HCT116 (cell line): ENCODE data around the gene UBE2E2. TPM values are rescaled to one million over a fixed set of nuclear protein-coding genes. Genes with fewer than 3 reads are reported as not detected.

Experiments
- ATAC-seq: fragments of 200-7000 bp; cut with Tn5 transposase; 2 replicates; pipeline ENCODE4 v1.9.1; 2020; ENCODE audit warnings: mild to moderate bottlenecking, moderate library complexity
- BruUV-seq: library from RNA; stranded (reverse); fragments of 400-500 nt; replicated peaks from 2 replicates; lab custom pipeline; 2021; lab: Mats Ljungman, UMichigan
- CTCF ChIA-PET: fragments of 300-600 bp; sonication (Branson Sonifier 250); formaldehyde crosslinking; loops from one replicate; lab custom pipeline; 2021; ENCODE audit warnings: antibody characterized with exemption; lab: Charles Lee
- POLR2A ChIA-PET: fragments of 300-600, 350-600 bp; sonication (Branson Sonifier 250); formaldehyde crosslinking; loops from one replicate; lab custom pipeline; 2021; ENCODE audit warnings: antibody characterized with exemption; lab: Charles Lee
- RAD21 ChIA-PET, 2 experiments: fragments of 300-600 bp; sonication (Branson Sonifier 250); formaldehyde crosslinking; loops; one replicate each; lab custom pipeline; 2023; ENCODE audit warnings: low total read pairs in 2 of 2; ENCODE audit not compliant: uncharacterized antibody in 2 of 2, unreplicated experiment in 2 of 2, low non-redundant PET in 1 of 2; lab: Charles Lee
- DNase-seq: peaks from one replicate; pipeline ENCODE4 v3.0.0-alpha.2; 2010; ENCODE audit warnings: low read depth, low spot score
- H2AFZ ChIP-seq: fragments of 200-600 bp; shearing (Covaris generic), sonication (generic); 2 replicates; pipeline ENCODE4 v1.6.1; 2017; ENCODE audit warnings: low read depth, mixed run types, mixed read lengths, antibody characterized with exemption, low read length; ENCODE audit not compliant: poor library complexity, severe bottlenecking
- H3K27ac ChIP-seq: 2 replicates; pipeline ENCODE4 v1.5.1; 2012; ENCODE audit warnings: low read depth, low read length
- H3K27me3 ChIP-seq: fragments of 200-600 bp; sonication (generic); 2 replicates; pipeline ENCODE4 v1.6.1; 2016; ENCODE audit warnings: mixed run types, low read length, mixed read lengths; ENCODE audit not compliant: insufficient read depth
- H3K36me3 ChIP-seq, 2 experiments: fragments of 200-500 bp in 1 of 2; fragments of 200-600 bp in 1 of 2; sonication (Bioruptor generic) in 1 of 2; sonication (generic) in 1 of 2; 2 replicates each; pipeline versions ENCODE4 v1.5.1 to v1.6.1; 2014 to 2016; ENCODE audit warnings: low read length in 2 of 2, inconsistent platforms in 1 of 2, mixed read lengths in 1 of 2, mixed run types in 1 of 2; ENCODE audit not compliant: insufficient read depth in 2 of 2, control insufficient read depth in 1 of 2
- H3K4me1 ChIP-seq, 2 experiments: fragments of 200-600 bp in 1 of 2; sonication (generic) in 1 of 2; 2 replicates each; pipeline versions ENCODE4 v1.5.1 to v1.6.1; 2012 to 2017; ENCODE audit warnings: low read length in 2 of 2, inconsistent platforms in 1 of 2, mild to moderate bottlenecking in 1 of 2, mixed read lengths in 1 of 2, mixed run types in 1 of 2, moderate library complexity in 1 of 2; ENCODE audit not compliant: insufficient read depth in 2 of 2, control insufficient read depth in 1 of 2
- H3K4me2 ChIP-seq: fragments of 200-600 bp; sonication (generic); 2 replicates; pipeline ENCODE4 v1.6.1; 2017; ENCODE audit warnings: mixed run types, low read length, mixed read lengths
- H3K4me3 ChIP-seq, 2 experiments: fragments of 200-600 bp in 1 of 2; sonication (generic) in 1 of 2; replicated peaks in 1 of 2; 2 replicates each; pipeline ENCODE4 v1.5.1; 2011 to 2016; ENCODE audit warnings: low read length in 2 of 2, control low read depth in 1 of 2, low read depth in 1 of 2, mild to moderate bottlenecking in 1 of 2, mixed read lengths in 1 of 2, mixed run types in 1 of 2
- H3K79me2 ChIP-seq: fragments of 200-600 bp; sonication (generic); 2 replicates; pipeline ENCODE4 v1.6.1; 2017; ENCODE audit warnings: mild to moderate bottlenecking, mixed run types, low read length, moderate library complexity, mixed read lengths; ENCODE audit not compliant: insufficient read depth
- H3K9ac ChIP-seq: fragments of 200-600 bp; sonication (generic); 2 replicates; pipeline ENCODE4 v1.6.1; 2016; ENCODE audit warnings: low read length, mixed read lengths
- H3K9me2 ChIP-seq: fragments of 200-600 bp; sonication (generic), shearing (Covaris generic); 2 replicates; pipeline ENCODE4 v1.6.1; 2017; ENCODE audit warnings: mixed run types, mild to moderate bottlenecking, moderate library complexity; ENCODE audit not compliant: insufficient read depth
- H3K9me3 ChIP-seq, 2 experiments: fragments of 200-500 bp in 1 of 2; fragments of 200-600 bp in 1 of 2; sonication (Bioruptor generic) in 1 of 2; sonication (generic) in 1 of 2; 2 replicates each; pipeline ENCODE4 v1.6.1; 2014 to 2017; ENCODE audit warnings: low read length in 2 of 2, mixed read lengths in 2 of 2, inconsistent platforms in 1 of 2, low read depth in 1 of 2, mild to moderate bottlenecking in 1 of 2, mixed run types in 1 of 2, moderate library complexity in 1 of 2; ENCODE audit not compliant: control insufficient read depth in 1 of 2, insufficient read depth in 1 of 2
- H4K20me1 ChIP-seq: fragments of 200-600 bp; sonication (generic), shearing (Covaris generic); 2 replicates; pipeline ENCODE4 v1.6.1; 2017; ENCODE audit warnings: mixed run types, mild to moderate bottlenecking, moderate library complexity; ENCODE audit not compliant: insufficient read depth
- CBX3 ChIP-seq: IDR thresholded peaks from 2 replicates; pipeline ENCODE4 v1.6.1; 2012; ENCODE audit warnings: low read depth
- CEBPB ChIP-seq: IDR thresholded peaks from 2 replicates; pipeline ENCODE4 v1.6.1; 2012; ENCODE audit warnings: low read depth
- EGR1 ChIP-seq: IDR thresholded peaks from 2 replicates; pipeline ENCODE4 v1.6.1; 2012; ENCODE audit warnings: low read depth
- ELF1 ChIP-seq: IDR thresholded peaks from 2 replicates; pipeline ENCODE4 v1.6.1; 2012; ENCODE audit warnings: low read depth, borderline replicate concordance
- EZH2 ChIP-seq: fragments of 200-600 bp; sonication (generic); IDR thresholded peaks from 2 replicates; pipeline ENCODE4 v1.6.1; 2017; ENCODE audit warnings: antibody characterized with exemption, mixed run types
- EZH2phosphoT487 ChIP-seq: fragments of 200-600 bp; IDR thresholded peaks from 2 replicates; pipeline ENCODE4 v1.6.1; 2018; ENCODE audit warnings: antibody characterized with exemption, borderline replicate concordance
- POLR2A ChIP-seq: IDR thresholded peaks from 2 replicates; pipeline ENCODE4 v1.7.0; 2011; ENCODE audit warnings: borderline replicate concordance; ENCODE audit not compliant: insufficient read depth, insufficient read length; ENCODE audit errors: extremely low read depth
- RAD21 ChIP-seq: IDR thresholded peaks from 2 replicates; pipeline ENCODE4 v1.6.1; 2012; ENCODE audit warnings: low read depth, mild to moderate bottlenecking
- SIN3A ChIP-seq: IDR thresholded peaks from 2 replicates; pipeline ENCODE4 v1.6.1; 2012; ENCODE audit warnings: low read depth
- SP1 ChIP-seq: IDR thresholded peaks from 2 replicates; pipeline ENCODE4 v1.6.1; 2012; ENCODE audit warnings: low read depth
- ZFX ChIP-seq: fragments of 450-650 bp; IDR thresholded peaks from 2 replicates; pipeline ENCODE4 v1.6.1; 2017
- ZNF274 ChIP-seq: fragments of 200-500 bp; sonication (Bioruptor generic); IDR thresholded peaks from 2 replicates; pipeline ENCODE4 v1.6.1; 2014; ENCODE audit warnings: mild to moderate bottlenecking, low read depth, low read length, inconsistent platforms
- intact Hi-C: fragments of 100-400 bp; cut with micrococcal nuclease; formaldehyde crosslinking; loops from 2 replicates; pipeline ENCODE4 v1.10.0; 2022
- total RNA-seq: library from RNA; stranded (reverse); gene quantifications from one replicate; pipeline ENCODE4 v1.2.1, GENCODE V29; 2021; ENCODE audit not compliant: unreplicated experiment
- TF ChIP-seq, protein P1 (sequence below): IDR thresholded peaks from 2 replicates; pipeline ENCODE4 v1.6.1; 2012
- TF ChIP-seq, protein P2 (sequence below): IDR thresholded peaks from 2 replicates; pipeline ENCODE4 v1.6.1; 2012
- TF ChIP-seq, protein P3 (sequence below), 3 experiments: fragments of 200-600 bp in 1 of 3; sonication (generic) in 1 of 3; IDR thresholded peaks in 2 of 3; conservative IDR thresholded peaks in 1 of 3; 2 replicates each; pipeline ENCODE4 v1.5.1; 2012 to 2017; ENCODE audit warnings: low read depth in 2 of 3, low read length in 2 of 3, antibody characterized with exemption in 1 of 3, borderline replicate concordance in 1 of 3, control low read depth in 1 of 3, mild to moderate bottlenecking in 1 of 3, mixed read lengths in 1 of 3, mixed run types in 1 of 3, moderate library complexity in 1 of 3; ENCODE audit not compliant: insufficient read depth in 1 of 3
- TF ChIP-seq, protein P4 (sequence below): IDR thresholded peaks from 2 replicates; pipeline ENCODE4 v1.6.1; 2012; ENCODE audit warnings: low read depth
- TF ChIP-seq, protein P5 (sequence below): IDR thresholded peaks from 2 replicates; pipeline ENCODE4 v1.6.1; 2011; ENCODE audit warnings: mild to moderate bottlenecking, low read length, moderate library complexity; ENCODE audit not compliant: insufficient replicate concordance; ENCODE audit errors: extremely low read depth

UBE2E2 gene
- total RNA-seq, 1 experiment from 2014 or later, result 21.4 TPM

DNA sequence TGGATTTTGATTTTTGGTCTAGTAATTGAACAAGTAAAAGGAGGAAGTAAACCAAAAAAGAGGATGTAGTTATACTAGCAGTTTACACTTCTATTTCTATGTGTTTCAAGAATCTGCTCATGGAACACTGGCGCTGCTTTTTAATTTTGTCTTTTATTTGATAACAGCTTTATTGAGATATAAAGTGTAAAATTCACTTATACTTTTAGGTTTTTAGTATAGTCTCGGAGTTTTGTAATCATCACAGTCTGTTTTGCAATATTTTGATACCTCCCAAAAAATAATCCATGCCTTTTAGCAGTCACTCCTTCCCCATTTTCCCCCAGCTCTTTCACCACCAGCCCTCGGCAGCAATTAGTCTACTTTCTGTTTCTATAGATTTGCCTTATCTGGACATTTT lies 18.0 kb downstream of the UBE2E2 start:
- Histone ChIP-seq H3K27ac (no peak overlapping the region), H3K4me1 (no peaks in the 10 kb centered on the region), H3K36me3 (no peaks in the 10 kb centered on the region), H3K4me3 (no peak overlapping the region), H3K27me3 (peaks cover 7% of the 10 kb centered on the region; the same call in 1 of the 2 replicates), H3K4me2 (no peak overlapping the region), H3K9ac (no peak overlapping the region), H3K9me3 (no peaks in the 10 kb centered on the region), H2AFZ (no peak overlapping the region), H4K20me1 (0 out of 2 replicates have a peak, but pooled peaks cover 3% of the 10 kb centered on the region), H3K9me2 (no peaks in the 10 kb centered on the region), H3K79me2 (peaks cover 17% of the 10 kb centered on the region)
- ChIA-PET CTCF (no interaction called here), POLR2A (no interaction called here), RAD21 (no interaction called here)
- TF ChIP-seq EZH2phosphoT487 (no peak), RAD21 (no peak), ZFX (no peak), CEBPB (no peak), CBX3 (no peak), SIN3A (no peak), SP1 (no peak), ELF1 (no peak), POLR2A (no peak), EZH2 (no peak), ZNF274 (no peak), EGR1 (no peak)
- TF ChIP-seq, protein P1, sequence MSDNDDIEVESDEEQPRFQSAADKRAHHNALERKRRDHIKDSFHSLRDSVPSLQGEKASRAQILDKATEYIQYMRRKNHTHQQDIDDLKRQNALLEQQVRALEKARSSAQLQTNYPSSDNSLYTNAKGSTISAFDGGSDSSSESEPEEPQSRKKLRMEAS, result no peak
- TF ChIP-seq, protein P2, sequence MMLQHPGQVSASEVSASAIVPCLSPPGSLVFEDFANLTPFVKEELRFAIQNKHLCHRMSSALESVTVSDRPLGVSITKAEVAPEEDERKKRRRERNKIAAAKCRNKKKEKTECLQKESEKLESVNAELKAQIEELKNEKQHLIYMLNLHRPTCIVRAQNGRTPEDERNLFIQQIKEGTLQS, result no peak
- TF ChIP-seq, protein P3, sequence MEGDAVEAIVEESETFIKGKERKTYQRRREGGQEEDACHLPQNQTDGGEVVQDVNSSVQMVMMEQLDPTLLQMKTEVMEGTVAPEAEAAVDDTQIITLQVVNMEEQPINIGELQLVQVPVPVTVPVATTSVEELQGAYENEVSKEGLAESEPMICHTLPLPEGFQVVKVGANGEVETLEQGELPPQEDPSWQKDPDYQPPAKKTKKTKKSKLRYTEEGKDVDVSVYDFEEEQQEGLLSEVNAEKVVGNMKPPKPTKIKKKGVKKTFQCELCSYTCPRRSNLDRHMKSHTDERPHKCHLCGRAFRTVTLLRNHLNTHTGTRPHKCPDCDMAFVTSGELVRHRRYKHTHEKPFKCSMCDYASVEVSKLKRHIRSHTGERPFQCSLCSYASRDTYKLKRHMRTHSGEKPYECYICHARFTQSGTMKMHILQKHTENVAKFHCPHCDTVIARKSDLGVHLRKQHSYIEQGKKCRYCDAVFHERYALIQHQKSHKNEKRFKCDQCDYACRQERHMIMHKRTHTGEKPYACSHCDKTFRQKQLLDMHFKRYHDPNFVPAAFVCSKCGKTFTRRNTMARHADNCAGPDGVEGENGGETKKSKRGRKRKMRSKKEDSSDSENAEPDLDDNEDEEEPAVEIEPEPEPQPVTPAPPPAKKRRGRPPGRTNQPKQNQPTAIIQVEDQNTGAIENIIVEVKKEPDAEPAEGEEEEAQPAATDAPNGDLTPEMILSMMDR (IDR thresholded peaks at IDR 0.05 in 2 of 3, conservative IDR thresholded peaks at IDR 0.05 in 1 of 3; ENCODE audit: borderline replicate concordance in 1 of 3, insufficient read depth in 1 of 3, low read depth in 2 of 3, low read length in 2 of 3), result no peak
- TF ChIP-seq, protein P4, sequence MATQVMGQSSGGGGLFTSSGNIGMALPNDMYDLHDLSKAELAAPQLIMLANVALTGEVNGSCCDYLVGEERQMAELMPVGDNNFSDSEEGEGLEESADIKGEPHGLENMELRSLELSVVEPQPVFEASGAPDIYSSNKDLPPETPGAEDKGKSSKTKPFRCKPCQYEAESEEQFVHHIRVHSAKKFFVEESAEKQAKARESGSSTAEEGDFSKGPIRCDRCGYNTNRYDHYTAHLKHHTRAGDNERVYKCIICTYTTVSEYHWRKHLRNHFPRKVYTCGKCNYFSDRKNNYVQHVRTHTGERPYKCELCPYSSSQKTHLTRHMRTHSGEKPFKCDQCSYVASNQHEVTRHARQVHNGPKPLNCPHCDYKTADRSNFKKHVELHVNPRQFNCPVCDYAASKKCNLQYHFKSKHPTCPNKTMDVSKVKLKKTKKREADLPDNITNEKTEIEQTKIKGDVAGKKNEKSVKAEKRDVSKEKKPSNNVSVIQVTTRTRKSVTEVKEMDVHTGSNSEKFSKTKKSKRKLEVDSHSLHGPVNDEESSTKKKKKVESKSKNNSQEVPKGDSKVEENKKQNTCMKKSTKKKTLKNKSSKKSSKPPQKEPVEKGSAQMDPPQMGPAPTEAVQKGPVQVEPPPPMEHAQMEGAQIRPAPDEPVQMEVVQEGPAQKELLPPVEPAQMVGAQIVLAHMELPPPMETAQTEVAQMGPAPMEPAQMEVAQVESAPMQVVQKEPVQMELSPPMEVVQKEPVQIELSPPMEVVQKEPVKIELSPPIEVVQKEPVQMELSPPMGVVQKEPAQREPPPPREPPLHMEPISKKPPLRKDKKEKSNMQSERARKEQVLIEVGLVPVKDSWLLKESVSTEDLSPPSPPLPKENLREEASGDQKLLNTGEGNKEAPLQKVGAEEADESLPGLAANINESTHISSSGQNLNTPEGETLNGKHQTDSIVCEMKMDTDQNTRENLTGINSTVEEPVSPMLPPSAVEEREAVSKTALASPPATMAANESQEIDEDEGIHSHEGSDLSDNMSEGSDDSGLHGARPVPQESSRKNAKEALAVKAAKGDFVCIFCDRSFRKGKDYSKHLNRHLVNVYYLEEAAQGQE, result no peak
- TF ChIP-seq, protein P5, sequence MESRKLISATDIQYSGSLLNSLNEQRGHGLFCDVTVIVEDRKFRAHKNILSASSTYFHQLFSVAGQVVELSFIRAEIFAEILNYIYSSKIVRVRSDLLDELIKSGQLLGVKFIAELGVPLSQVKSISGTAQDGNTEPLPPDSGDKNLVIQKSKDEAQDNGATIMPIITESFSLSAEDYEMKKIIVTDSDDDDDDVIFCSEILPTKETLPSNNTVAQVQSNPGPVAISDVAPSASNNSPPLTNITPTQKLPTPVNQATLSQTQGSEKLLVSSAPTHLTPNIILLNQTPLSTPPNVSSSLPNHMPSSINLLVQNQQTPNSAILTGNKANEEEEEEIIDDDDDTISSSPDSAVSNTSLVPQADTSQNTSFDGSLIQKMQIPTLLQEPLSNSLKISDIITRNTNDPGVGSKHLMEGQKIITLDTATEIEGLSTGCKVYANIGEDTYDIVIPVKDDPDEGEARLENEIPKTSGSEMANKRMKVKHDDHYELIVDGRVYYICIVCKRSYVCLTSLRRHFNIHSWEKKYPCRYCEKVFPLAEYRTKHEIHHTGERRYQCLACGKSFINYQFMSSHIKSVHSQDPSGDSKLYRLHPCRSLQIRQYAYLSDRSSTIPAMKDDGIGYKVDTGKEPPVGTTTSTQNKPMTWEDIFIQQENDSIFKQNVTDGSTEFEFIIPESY, result no peak
- no TSS peak for BruUV-seq
- DNase-seq, result no peak
- ATAC-seq, result no peak
- intact Hi-C loops, result no loop called here
